ENCODE data around the gene HDAC9.

- TF ChIP-seq CTCF (IDR thresholded peaks at IDR 0.05) (no peak), POLR2AphosphoS5 (IDR thresholded peaks at IDR 0.05; ENCODE audit: low read depth, low read length) (no peak), REST (IDR thresholded peaks at IDR 0.05; ENCODE audit: insufficient read depth in 1 of 2, low read depth in 2 of 2, low read length in 1 of 2) (no peak)
These were observed 353.6 kb downstream of the HDAC9 start for GRCh38 chr7:18849130-18849529.
